Mesothelial cell of epicardium (in vitro differentiated cells): ENCODE measurements around the gene IL1F10. TPM values are rescaled to one million over a fixed set of nuclear protein-coding genes. Genes with fewer than 3 reads are reported as not detected.

Experiments
- DNase-seq, 2 experiments: peaks; one replicate each; pipeline ENCODE4 v3.0.0; 2021; ENCODE audit warnings: low spot score in 2 of 2; ENCODE audit not compliant: unreplicated experiment in 2 of 2
- H3K27ac Mint-ChIP-seq: 2 replicates; pipeline ENCODE4 v1.8.0; 2021; ENCODE audit warnings: mixed read lengths
- H3K27me3 Mint-ChIP-seq: 2 replicates; pipeline ENCODE4 v1.8.0; 2021; ENCODE audit warnings: low read depth, mixed read lengths
- H3K36me3 Mint-ChIP-seq: 2 replicates; pipeline ENCODE4 v1.8.0; 2021; ENCODE audit warnings: mixed read lengths
- H3K4me1 Mint-ChIP-seq: 2 replicates; pipeline ENCODE4 v1.8.0; 2021; ENCODE audit warnings: mixed read lengths
- H3K4me3 Mint-ChIP-seq: 2 replicates; pipeline ENCODE4 v1.8.0; 2021; ENCODE audit warnings: mild to moderate bottlenecking, moderate library complexity, mixed read lengths
- H3K9me3 Mint-ChIP-seq: 2 replicates; pipeline ENCODE4 v1.8.0; 2021; ENCODE audit warnings: mixed read lengths
- CTCF ChIP-seq: fragments of 200-600 bp; sonication (generic); IDR thresholded peaks from one replicate; pipeline ENCODE4 v1.5.0; 2021; ENCODE audit warnings: antibody characterized with exemption; ENCODE audit not compliant: unreplicated experiment
- total RNA-seq: library from RNA; stranded (reverse); gene quantifications from 3 replicates; pipeline ENCODE4 v1.2.1, GENCODE V29; 2021

IL1F10 gene
- total RNA-seq, 1 donor from 2014 or later: not detected

- H3K4me1 Mint-ChIP-seq: peaks cover 8% of the 10 kb centered on the region
- peaks cover 7% of the 10 kb centered on the region for H3K27me3 Mint-ChIP-seq
- H3K4me3 Mint-ChIP-seq: no peak overlapping the region
- H3K27ac Mint-ChIP-seq: no peak overlapping the region
- no peaks in the 10 kb centered on the region for H3K36me3 Mint-ChIP-seq
- TF ChIP-seq CTCF: no peak
- peaks cover 51% of the 10 kb centered on the region for H3K9me3 Mint-ChIP-seq
- no peak for DNase-seq
Observed at GRCh38 chr2:113053666-113054065, 14.1 kb upstream of the IL1F10 start.

GRCh38 chr2:113054066-113054465, 13.7 kb upstream of the IL1F10 start:
- no peak overlapping the region for H3K27ac Mint-ChIP-seq
- H3K4me3 Mint-ChIP-seq: no peak overlapping the region
- H3K4me1 Mint-ChIP-seq: peaks cover 9% of the 10 kb centered on the region
- no peak for DNase-seq
- H3K36me3 Mint-ChIP-seq: no peaks in the 10 kb centered on the region
- H3K27me3 Mint-ChIP-seq: peaks cover 4% of the 10 kb centered on the region
- TF ChIP-seq CTCF: no peak
- H3K9me3 Mint-ChIP-seq: peaks cover 48% of the 10 kb centered on the region

GRCh38 chr2:113056521-113056920, 11.2 kb upstream of the IL1F10 start:
- H3K27me3 Mint-ChIP-seq: peaks cover 5% of the 10 kb centered on the region
- DNase-seq: no peak
- TF ChIP-seq CTCF: no peak

GRCh38 chr2:113057117-113057516, 10.7 kb upstream of the IL1F10 start:
- H3K4me3 Mint-ChIP-seq: no peak overlapping the region
- H3K9me3 Mint-ChIP-seq: peaks cover 36% of the 10 kb centered on the region
- H3K4me1 Mint-ChIP-seq: peaks cover 13% of the 10 kb centered on the region
- no peak overlapping the region for H3K27ac Mint-ChIP-seq
- TF ChIP-seq CTCF: no peak
- H3K27me3 Mint-ChIP-seq: peaks cover 7% of the 10 kb centered on the region
- no peak for DNase-seq
- no peaks in the 10 kb centered on the region for H3K36me3 Mint-ChIP-seq

More at GRCh38 chr2:113056521-113056920, 11.2 kb upstream of the IL1F10 start:
- Mint-ChIP-seq H3K4me3 (no peak overlapping the region), H3K36me3 (no peaks in the 10 kb centered on the region), H3K4me1 (peaks cover 13% of the 10 kb centered on the region), H3K27ac (no peak overlapping the region), H3K9me3 (peaks cover 36% of the 10 kb centered on the region)

GRCh38 chr2:113058411-113058994, 9.3 kb upstream of the IL1F10 start:
- no peak for DNase-seq
- H3K4me3 Mint-ChIP-seq: peak overlapping the region; percentile 20
- peaks cover 13% of the 10 kb centered on the region for H3K4me1 Mint-ChIP-seq
- H3K27ac Mint-ChIP-seq: peak overlapping the region; percentile 80
- peaks cover 9% of the 10 kb centered on the region for H3K27me3 Mint-ChIP-seq
- peaks cover 25% of the 10 kb centered on the region for H3K9me3 Mint-ChIP-seq
- TF ChIP-seq CTCF: no peak
- H3K36me3 Mint-ChIP-seq: no peaks in the 10 kb centered on the region
